ENCODE data around the gene CDC6. TPM values are rescaled to one million over a fixed set of nuclear protein-coding genes. Genes with fewer than 3 reads are reported as not detected.
"Not testable (repeated sequence)": the region's sequence is repeated elsewhere in the genome, so short reads cannot be mapped to it uniquely, and the experiment has no call there.

Gene CDC6
- total RNA-seq, 2 donors from 2014 or later, result 60.9 to 101 TPM

DNA sequence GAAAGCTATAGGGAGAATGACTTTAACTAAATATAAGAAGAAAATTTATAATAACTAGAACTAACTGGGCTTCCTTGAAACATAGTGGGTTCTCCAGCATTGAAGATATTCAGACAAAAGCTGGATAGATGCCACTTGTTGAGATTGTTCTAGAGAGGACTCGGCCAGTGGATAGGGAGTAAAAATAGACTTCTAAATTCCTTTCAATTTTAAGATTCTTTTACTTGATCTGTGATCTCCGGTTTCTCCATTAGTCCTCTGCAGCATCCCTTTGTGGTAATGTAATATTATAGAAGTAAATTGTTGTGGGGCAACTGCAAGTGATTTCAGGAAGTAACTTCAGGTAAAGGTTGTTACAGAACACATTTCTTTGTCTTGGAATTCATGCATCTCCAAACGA lies 11.0 kb downstream of the CDC6 start:
- Mint-ChIP-seq H3K4me1 (peaks cover 14% of the 10 kb centered on the region), H3K9me3 (no peaks in the 10 kb centered on the region), H3K4me3 (no peak overlapping the region), H3K36me3 (ENCODE audit: low read depth) (peaks cover 100% of the 10 kb centered on the region), H3K27me3 (no peaks in the 10 kb centered on the region), H3K27ac (no peak overlapping the region)
- no peak for ATAC-seq (replicated peaks)

DNA sequence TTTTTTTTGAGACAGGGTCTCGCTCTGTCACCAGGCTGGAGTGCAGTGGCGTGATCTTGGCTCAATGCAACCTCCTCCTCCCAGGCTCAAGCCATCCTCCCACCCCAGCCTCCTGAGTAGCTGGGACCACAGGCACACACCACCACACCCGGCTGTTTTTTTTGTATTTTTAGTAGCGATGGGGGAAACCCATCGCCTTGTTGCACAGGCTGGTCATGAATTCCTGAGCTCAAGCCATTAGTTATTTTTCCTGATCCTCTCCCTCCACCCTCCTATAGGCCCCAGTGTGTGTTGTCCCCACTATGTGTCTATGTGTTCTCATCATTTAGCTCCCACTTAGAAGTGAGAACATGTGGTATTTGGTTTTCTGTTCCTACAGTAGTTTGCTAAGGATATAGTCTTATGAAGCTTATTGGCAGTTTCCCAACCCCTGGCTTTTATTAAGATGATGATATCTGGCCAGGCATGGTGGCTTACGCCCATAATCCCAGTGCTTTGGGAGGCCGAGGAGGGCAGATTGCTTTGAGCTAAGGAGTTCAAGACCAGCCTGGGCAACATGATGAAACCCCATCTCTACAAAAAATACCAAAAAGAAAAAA lies 11.6 kb downstream of the CDC6 start:
- ATAC-seq (replicated peaks); H3K27me3 Mint-ChIP-seq; H3K9me3 Mint-ChIP-seq; H3K4me3 Mint-ChIP-seq; H3K27ac Mint-ChIP-seq: not testable (repeated sequence)
- Mint-ChIP-seq H3K36me3 (ENCODE audit: low read depth) (peaks cover 100% of the 10 kb centered on the region), H3K4me1 (peaks cover 19% of the 10 kb centered on the region)

DNA sequence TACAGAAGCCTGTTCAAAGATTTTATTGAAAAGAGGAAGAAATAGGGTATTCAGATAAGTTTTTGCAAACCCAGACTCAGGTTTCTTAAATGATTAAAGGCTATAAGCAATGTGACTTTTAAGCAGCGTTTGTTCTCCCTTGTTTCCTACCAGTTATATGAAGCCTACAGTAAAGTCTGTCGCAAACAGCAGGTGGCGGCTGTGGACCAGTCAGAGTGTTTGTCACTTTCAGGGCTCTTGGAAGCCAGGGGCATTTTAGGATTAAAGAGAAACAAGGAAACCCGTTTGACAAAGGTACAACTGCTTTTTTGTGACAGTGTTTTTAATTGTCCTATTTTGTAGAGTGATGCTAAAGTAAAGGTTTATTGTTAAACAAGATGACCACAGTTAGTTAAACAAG lies 13.6 kb downstream of the CDC6 start:
- Mint-ChIP-seq H3K9me3 (no peaks in the 10 kb centered on the region), H3K36me3 (ENCODE audit: low read depth) (peaks cover 80% of the 10 kb centered on the region), H3K27me3 (no peaks in the 10 kb centered on the region), H3K4me3 (no peak overlapping the region), H3K27ac (no peak overlapping the region), H3K4me1 (peaks cover 16% of the 10 kb centered on the region)
- no peak for ATAC-seq (replicated peaks)

DNA sequence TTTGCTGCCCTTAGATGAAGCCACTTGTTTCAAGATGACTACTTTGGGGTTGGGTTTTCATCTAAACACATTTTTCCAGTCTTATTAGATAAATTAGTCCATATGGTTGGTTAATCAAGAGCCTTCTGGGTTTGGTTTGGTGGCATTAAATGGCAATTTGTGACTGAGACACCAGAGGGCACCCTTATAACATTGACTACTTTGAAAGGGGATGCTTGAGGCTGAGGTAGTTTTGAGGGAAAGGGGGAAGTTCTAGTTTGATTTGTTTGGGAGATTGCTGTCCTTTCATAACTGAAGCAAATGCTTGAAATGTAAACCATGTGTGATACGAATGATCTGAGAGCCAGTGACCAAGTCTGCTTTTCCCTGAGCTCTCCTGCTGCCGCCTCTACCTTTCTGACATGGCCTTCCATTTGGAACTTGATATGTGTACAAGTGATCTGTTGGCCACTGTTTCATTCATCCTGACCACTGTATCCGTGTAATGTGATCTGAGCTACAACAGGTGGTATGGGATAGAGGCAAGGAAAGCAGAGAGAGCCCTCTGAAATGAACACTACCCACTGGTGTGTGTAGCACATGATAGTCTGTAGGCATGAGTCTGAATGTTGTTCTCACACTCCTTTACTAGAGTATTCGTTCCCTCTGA lies 15.5 kb downstream of the CDC6 start:
- H3K36me3 Mint-ChIP-seq (ENCODE audit: low read depth), result peaks cover 62% of the 10 kb centered on the region
- no peaks in the 10 kb centered on the region for H3K9me3 Mint-ChIP-seq
- ATAC-seq (replicated peaks), result peak; percentile 49
- H3K27ac Mint-ChIP-seq, result no peak overlapping the region
- H3K27me3 Mint-ChIP-seq, result no peaks in the 10 kb centered on the region
- peaks cover 16% of the 10 kb centered on the region for H3K4me1 Mint-ChIP-seq
- no peak overlapping the region for H3K4me3 Mint-ChIP-seq

DNA sequence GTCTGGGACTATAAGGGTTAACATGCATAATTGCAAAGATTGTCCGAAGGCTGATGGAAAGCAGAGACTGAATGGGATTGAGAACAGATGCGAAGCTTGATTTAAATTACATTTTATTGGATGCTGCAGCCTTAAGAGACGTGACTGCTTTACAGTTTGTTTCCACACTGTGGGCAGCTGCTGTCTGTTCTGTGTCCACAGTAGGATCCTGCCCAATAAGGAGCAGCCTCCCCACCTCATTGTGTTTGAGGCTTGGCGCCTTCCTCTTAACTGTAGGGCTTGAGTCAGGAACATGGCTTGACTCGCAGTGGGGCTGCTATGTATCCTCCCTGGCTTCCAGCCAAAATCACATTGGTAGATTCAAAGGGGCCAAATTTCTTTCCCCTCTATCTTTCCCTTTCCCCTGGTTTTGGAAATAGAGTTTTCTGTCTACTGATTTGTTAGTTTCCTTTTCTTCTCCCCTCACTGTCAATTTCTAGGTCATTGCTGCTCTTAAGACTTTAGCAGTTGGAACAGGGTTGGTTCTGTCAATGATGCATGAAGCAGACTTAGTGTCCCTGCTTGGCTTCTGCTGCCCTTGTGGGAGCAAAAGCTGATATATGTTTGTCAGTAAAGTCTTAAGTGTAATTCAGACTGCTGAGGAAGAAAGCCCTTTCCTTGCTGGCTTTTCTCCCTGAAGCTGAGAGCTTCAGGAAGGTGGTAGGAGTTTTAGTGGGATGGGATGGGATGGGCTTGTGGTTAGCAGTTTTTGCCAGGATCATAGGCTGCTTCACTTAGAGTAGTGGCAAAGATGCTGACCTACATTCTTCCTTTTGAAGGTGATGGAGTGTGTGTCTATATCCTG lies 16.3 kb downstream of the CDC6 start:
- ATAC-seq (replicated peaks), result no peak
- Mint-ChIP-seq H3K36me3 (ENCODE audit: low read depth) (peaks cover 54% of the 10 kb centered on the region), H3K27ac (peak overlapping the region; percentile 52), H3K4me1 (peaks cover 16% of the 10 kb centered on the region), H3K9me3 (no peaks in the 10 kb centered on the region), H3K4me3 (no peak overlapping the region), H3K27me3 (no peaks in the 10 kb centered on the region)

DNA sequence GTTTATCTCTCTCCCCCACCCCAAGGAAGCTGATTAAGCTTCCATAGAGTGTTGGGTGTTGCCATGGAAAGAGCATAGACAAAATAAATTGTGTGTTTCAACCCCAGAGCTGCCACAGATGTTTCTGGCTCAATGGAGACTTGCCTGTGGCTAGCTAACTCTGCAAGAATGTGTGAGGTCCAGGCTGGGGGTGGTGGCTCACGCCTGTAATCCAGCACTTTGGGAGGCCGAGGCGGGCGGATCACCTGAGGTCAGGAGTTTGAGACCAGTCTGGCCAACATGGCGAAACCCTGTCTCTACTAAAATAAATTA lies 16.8 kb downstream of the CDC6 start:
- H3K9me3 Mint-ChIP-seq; ATAC-seq (replicated peaks); H3K4me3 Mint-ChIP-seq; H3K27me3 Mint-ChIP-seq; H3K27ac Mint-ChIP-seq: not testable (repeated sequence)
- Mint-ChIP-seq H3K4me1 (peaks cover 16% of the 10 kb centered on the region), H3K36me3 (ENCODE audit: low read depth) (peaks cover 48% of the 10 kb centered on the region)

DNA sequence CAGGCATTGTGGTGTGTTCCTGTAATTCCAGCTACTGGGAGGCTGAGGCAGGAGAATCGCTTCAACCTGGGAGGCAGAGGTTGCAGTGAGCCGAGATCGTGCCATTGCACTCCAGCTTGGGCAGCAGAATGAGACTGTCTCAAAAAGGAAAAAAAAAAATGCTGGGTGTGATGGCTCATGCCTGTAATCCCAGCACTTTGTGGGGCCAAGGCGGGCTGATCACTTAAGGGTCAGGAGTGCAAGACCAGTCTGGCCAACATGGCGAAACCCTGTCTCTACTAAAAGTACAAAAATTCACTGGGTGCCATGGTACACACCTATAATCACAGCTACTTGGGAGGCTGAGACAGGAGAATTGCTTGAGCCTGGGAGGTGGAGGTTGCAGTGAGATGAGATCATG lies 17.2 kb downstream of the CDC6 start:
- not testable (repeated sequence) for H3K27me3 Mint-ChIP-seq; H3K27ac Mint-ChIP-seq; H3K9me3 Mint-ChIP-seq; H3K4me3 Mint-ChIP-seq; ATAC-seq (replicated peaks)
- Mint-ChIP-seq H3K4me1 (peaks cover 16% of the 10 kb centered on the region), H3K36me3 (ENCODE audit: low read depth) (peaks cover 45% of the 10 kb centered on the region)

DNA sequence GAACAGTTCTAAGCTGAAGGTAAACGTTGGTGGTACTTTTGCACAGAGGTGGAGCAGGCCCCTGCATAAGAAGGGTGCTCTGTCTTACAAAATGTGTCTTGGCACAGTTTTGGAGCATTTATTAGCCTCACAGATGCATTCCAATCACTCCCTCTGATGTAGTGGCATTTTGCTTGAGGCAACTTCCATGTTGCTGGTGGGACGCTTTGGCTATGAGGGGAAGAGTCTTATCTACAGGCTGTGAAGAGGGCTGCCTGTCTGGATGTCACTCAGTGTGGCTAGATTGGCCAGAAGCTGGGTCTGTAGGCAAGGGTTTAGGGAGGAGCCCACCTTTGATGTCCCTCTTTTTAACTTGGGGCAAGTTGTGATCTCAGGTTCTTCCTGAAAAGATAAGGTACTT lies 18.7 kb downstream of the CDC6 start:
- H3K27me3 Mint-ChIP-seq, result no peaks in the 10 kb centered on the region
- peaks cover 29% of the 10 kb centered on the region for H3K4me1 Mint-ChIP-seq
- H3K36me3 Mint-ChIP-seq (ENCODE audit: low read depth), result peaks cover 29% of the 10 kb centered on the region
- H3K9me3 Mint-ChIP-seq, result no peaks in the 10 kb centered on the region
- H3K27ac Mint-ChIP-seq, result no peak overlapping the region
- H3K4me3 Mint-ChIP-seq, result no peak overlapping the region
- ATAC-seq (replicated peaks), result no peak

DNA sequence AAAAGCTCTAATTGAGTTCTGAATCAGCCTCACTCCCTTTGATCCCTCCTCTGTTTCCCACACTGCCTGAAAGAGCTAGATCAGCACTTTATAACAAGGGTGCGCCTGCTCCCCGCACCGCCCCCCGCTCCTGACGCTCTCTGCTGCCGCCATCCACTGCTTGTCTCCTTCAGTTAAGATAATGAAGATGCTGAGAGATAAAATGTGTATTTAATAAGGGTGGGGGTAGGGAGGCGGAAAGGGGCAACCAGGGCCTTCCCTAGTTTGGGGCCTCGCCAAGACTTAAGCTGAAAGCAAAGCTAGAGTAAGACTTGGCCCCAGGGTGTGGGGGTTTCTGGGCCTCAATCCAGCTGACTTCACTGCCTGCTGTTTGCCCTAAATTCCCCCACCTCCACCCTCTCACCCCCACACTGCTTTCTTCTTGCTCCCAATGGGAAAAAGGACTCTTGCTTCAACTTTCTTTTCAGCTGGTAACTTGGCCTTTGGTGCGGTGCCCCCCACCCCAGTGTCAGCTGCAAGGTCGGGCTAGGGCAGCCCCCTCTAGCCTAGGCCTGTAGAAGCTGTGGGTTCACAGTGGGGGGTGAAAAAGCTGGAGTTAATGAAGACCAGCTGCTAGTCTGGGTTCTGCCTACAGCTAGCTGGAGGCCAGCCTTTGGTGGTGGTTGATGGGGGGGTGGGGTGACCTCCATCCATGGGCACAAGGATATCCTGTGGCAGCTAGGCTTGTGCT lies 19.5 kb downstream of the CDC6 start:
- no peak overlapping the region for H3K4me3 Mint-ChIP-seq
- peaks cover 36% of the 10 kb centered on the region for H3K4me1 Mint-ChIP-seq
- H3K9me3 Mint-ChIP-seq, result no peaks in the 10 kb centered on the region
- H3K36me3 Mint-ChIP-seq (ENCODE audit: low read depth), result peaks cover 22% of the 10 kb centered on the region
- H3K27me3 Mint-ChIP-seq, result no peaks in the 10 kb centered on the region
- ATAC-seq (replicated peaks), result peak; percentile 53
- H3K27ac Mint-ChIP-seq, result no peak overlapping the region

DNA sequence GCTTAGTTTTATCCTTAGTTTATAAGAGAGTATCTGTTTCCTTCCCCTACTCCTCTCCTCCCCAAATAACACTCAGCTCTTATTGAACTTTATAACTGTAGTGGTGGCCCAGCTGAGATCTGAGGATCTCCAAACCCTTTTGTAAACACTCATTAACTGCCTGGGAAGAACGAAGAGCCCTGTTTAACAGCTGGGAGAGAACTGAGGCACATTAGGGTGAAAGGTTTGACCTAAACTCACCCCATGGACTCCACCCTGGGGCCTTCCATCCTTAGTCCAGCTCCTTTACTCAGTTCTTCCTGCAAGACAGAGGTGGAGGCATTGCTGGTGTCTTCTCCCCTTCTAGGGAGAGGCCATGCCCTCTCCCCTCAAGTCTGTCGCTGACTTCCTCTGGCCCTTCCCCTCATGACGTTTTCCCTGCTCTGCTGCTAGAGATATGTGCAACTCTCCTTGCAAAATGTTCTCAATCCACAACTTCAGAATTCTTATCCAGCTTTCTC lies 20.1 kb downstream of the CDC6 start:
- no peaks in the 10 kb centered on the region for H3K27me3 Mint-ChIP-seq
- H3K4me1 Mint-ChIP-seq, result peaks cover 39% of the 10 kb centered on the region
- H3K27ac Mint-ChIP-seq, result no peak overlapping the region
- H3K9me3 Mint-ChIP-seq, result no peaks in the 10 kb centered on the region
- peaks cover 16% of the 10 kb centered on the region for H3K36me3 Mint-ChIP-seq (ENCODE audit: low read depth)
- H3K4me3 Mint-ChIP-seq, result no peak overlapping the region
- no peak for ATAC-seq (replicated peaks)

DNA sequence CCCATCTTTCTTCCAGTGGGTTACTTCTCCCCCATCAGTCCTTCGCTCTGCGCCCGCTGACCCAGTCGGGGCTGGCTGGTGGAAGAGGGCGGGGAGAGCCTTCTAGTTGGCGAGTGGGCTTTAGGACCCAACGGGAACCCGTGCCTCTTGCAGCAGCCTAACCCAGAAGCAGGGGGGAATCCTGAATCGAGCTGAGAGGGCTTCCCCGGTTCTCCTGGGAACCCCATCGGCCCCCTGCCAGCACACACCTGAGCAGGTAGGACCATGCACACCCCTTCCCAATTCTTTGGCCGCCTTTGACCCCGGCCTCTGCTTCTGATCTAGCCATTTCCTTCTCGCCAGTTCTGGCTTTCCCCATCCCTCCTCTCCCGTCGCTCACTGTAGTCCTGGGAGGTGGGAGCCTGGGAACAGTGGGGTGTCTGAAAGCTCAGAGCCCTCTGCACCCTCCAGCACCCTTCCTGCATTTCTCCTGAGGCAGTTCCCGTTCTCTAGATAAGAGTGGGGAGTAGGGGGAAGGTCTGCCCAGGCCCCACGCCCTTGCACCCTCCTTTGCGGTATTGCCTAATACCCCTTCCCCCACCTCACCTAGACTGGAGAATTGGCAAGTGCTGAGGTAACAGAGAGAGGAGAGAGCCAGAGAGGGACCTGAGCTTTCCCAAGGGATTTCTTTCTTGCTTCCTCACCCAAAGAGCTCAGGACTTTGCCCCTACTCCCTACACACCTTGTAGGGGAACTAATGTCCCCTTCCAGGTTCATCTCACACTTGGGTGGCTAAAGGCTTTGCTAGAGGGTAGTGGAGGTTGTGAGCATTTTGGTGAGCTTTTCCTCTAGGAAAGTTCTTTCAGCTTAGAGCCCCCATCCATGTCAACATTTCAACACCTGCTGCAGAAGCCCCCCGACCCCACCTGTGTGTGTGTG lies 21.6 kb downstream of the CDC6 start, which contains the start of gene RARA:
TSS of gene RARA (plus strand) at position 150 of the 918 bp plus-strand sequence. CDS start 22,039 bp downstream, outside the sequence.
- peaks cover under 1% of the 10 kb centered on the region for H3K36me3 Mint-ChIP-seq (ENCODE audit: low read depth)
- no peak for ATAC-seq (replicated peaks)
- H3K27ac Mint-ChIP-seq, result peak within 1 kb of the TSS; percentile 3
- no peaks in the 10 kb centered on the region for H3K27me3 Mint-ChIP-seq
- H3K9me3 Mint-ChIP-seq, result no peaks in the 10 kb centered on the region
- peaks cover 33% of the 10 kb centered on the region for H3K4me1 Mint-ChIP-seq
- no peak within 1 kb of the TSS for H3K4me3 Mint-ChIP-seq

DNA sequence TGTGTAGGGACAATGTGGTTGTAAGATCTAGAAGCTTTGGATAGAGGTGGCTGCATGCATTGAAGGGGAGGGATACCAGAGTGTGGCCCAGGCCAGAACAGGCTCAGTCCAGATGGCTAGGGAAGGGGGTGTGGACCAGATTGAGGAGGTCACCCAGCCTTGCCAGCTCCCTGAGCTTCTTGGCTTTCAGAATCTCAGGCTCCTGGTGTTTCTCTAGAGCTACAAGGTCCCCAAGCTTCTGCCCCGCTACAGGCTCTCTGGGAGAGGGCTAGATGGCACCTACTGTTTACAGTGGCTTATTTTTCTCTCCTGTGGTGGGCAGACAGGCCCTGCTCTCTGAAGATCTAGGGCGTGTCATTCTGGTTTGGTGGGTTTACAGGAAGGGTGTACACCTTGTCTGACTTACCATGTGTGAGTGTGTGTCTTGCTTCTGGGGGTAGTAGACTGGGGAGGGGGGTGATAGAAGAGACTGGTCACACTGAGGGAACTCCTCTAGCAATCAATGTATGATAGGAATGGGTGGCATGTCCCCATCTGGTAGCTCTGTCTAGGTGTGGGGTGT lies 22.4 kb downstream of the CDC6 start:
- Mint-ChIP-seq H3K4me3 (no peak overlapping the region), H3K9me3 (no peaks in the 10 kb centered on the region), H3K36me3 (ENCODE audit: low read depth) (no peaks in the 10 kb centered on the region), H3K27me3 (no peaks in the 10 kb centered on the region), H3K4me1 (peaks cover 38% of the 10 kb centered on the region), H3K27ac (peak overlapping the region; percentile 3)
- no peak for ATAC-seq (replicated peaks)

DNA sequence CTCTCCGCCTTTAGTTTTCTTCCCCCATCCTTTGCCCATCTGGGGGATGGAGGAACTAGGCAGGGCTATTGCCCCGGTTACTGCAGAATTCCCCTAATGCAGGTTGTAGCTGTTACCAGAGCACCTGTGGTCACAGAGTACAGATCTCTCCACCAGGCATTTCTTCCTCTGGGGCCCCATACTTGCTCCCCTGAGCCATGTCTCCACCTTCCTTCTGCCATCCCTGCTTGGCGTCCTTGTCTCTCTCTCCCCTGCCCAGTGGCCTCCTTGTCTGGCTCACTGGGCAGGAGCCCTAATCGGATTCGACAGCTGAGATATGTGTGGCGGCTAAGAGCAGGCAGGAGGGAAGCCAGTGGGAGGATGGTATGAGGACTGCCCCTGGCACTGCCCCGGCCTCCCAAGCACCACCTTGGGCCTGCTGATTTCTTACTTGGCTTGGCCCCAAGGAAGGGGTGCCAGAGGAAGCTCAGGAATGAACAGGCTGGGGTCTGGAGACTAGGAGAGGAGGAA lies 23.3 kb downstream of the CDC6 start:
- no peak for ATAC-seq (replicated peaks)
- Mint-ChIP-seq H3K27ac (peak overlapping the region; percentile 88), H3K36me3 (ENCODE audit: low read depth) (no peaks in the 10 kb centered on the region), H3K4me3 (peak overlapping the region; percentile 67), H3K4me1 (peaks cover 44% of the 10 kb centered on the region), H3K27me3 (no peaks in the 10 kb centered on the region), H3K9me3 (no peaks in the 10 kb centered on the region)
